Suprapubic skin (tissue), 4 donors: ENCODE data around the gene CCSER1. TPM values are rescaled to one million over a fixed set of nuclear protein-coding genes. Genes with fewer than 3 reads are reported as not detected.

ENCODE experiments used
- DNase-seq, 2 donors: peaks; one replicate each; pipeline ENCODE4 v3.0.0-alpha.2; 2019; ENCODE audit warnings: low spot score in 2 of 2
- H3K27ac ChIP-seq: fragments of 200-600 bp; sonication (generic); one replicate; pipeline ENCODE4 v1.5.1; 2019
- H3K27me3 ChIP-seq: fragments of 200-600 bp; sonication (generic); one replicate; pipeline ENCODE4 v1.5.1; 2019
- H3K36me3 ChIP-seq: fragments of 200-600 bp; sonication (generic); one replicate; pipeline ENCODE4 v1.5.1; 2019
- H3K4me1 ChIP-seq: fragments of 200-600 bp; sonication (generic); one replicate; pipeline ENCODE4 v1.5.1; 2019
- H3K4me3 ChIP-seq: fragments of 200-600 bp; sonication (generic); one replicate; pipeline ENCODE4 v1.5.1; 2019; ENCODE audit warnings: mild to moderate bottlenecking
- H3K9me3 ChIP-seq: fragments of 200-600 bp; sonication (generic); one replicate; pipeline ENCODE4 v1.5.1; 2019
- EP300 ChIP-seq: sonication (generic); formaldehyde crosslinking; IDR thresholded peaks from one replicate; pipeline ENCODE4 v1.6.1; 2017; ENCODE audit warnings: antibody characterized with exemption
- POLR2A ChIP-seq, 2 donors: fragments of 450-650 bp; IDR thresholded peaks; one replicate each; pipeline ENCODE4 v1.6.1; 2017; ENCODE audit warnings: antibody characterized with exemption in 2 of 2, mild to moderate bottlenecking in 2 of 2, moderate library complexity in 2 of 2
- POLR2AphosphoS5 ChIP-seq, 3 donors: sonication (generic); formaldehyde crosslinking; IDR thresholded peaks; one replicate each; pipeline ENCODE4 v1.6.1; 2017; ENCODE audit warnings: antibody characterized with exemption in 3 of 3
- WGBS: methylation state at CpG from one replicate; pipeline ENCODE4 v1.1.5; 2018; 5-methylcytosine and 5-hydroxymethylcytosine counted together
- total RNA-seq, 4 donors: library from RNA; depleted of rRNA; stranded (reverse); fragments of >200 nt; gene quantifications; one replicate each; pipeline ENCODE4 v1.1.0, GENCODE V29; 2016
- TF ChIP-seq, protein P1 (sequence below), 2 donors: fragments of 200-600 bp in 1 of 2; fragments of 450-650 bp in 1 of 2; sonication (generic) in 1 of 2; IDR thresholded peaks; one replicate each; pipeline ENCODE4 v1.5.1; 2016 to 2019; ENCODE audit warnings: antibody characterized with exemption in 2 of 2, mild to moderate bottlenecking in 1 of 2, moderate library complexity in 1 of 2

Gene CCSER1
- total RNA-seq, 4 donors from 2014 or later: 6.7 to 39.5 (median 11.8) TPM

DNA sequence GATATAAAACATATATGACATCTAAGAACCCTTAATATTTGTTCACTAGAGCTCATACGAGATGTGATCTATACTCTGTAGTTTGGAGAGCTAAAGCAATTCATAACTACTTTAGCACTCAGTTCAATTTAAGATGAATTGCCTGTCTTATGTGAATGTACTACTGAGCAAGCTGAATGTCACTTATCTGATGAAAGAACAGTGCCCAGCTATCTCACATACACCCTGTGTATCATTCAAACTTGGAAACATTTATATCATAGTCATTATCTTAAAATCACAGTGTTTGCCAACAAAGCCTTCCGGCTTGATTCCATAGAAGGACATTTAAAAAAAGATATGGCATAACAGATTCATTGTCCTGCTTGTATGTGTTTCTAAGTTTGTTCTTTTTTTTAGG lies 639.6 kb downstream of the CCSER1 start:
- no peaks in the 10 kb centered on the region for H3K4me1 ChIP-seq
- TF ChIP-seq EP300 (no peak), POLR2A (IDR thresholded peaks at IDR 0.05) (no peak), POLR2AphosphoS5 (IDR thresholded peaks at IDR 0.05) (no peak)
- TF ChIP-seq, protein P1, sequence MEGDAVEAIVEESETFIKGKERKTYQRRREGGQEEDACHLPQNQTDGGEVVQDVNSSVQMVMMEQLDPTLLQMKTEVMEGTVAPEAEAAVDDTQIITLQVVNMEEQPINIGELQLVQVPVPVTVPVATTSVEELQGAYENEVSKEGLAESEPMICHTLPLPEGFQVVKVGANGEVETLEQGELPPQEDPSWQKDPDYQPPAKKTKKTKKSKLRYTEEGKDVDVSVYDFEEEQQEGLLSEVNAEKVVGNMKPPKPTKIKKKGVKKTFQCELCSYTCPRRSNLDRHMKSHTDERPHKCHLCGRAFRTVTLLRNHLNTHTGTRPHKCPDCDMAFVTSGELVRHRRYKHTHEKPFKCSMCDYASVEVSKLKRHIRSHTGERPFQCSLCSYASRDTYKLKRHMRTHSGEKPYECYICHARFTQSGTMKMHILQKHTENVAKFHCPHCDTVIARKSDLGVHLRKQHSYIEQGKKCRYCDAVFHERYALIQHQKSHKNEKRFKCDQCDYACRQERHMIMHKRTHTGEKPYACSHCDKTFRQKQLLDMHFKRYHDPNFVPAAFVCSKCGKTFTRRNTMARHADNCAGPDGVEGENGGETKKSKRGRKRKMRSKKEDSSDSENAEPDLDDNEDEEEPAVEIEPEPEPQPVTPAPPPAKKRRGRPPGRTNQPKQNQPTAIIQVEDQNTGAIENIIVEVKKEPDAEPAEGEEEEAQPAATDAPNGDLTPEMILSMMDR (IDR thresholded peaks at IDR 0.05): no peak
- no peak overlapping the region for H3K4me3 ChIP-seq
- no peak for DNase-seq
- H3K27me3 ChIP-seq: no peaks in the 10 kb centered on the region
- H3K27ac ChIP-seq: no peak overlapping the region
- H3K36me3 ChIP-seq: no peaks in the 10 kb centered on the region
- no peaks in the 10 kb centered on the region for H3K9me3 ChIP-seq
- WGBS: 65% methylated on average over 2 of the region's 2 CpGs

DNA sequence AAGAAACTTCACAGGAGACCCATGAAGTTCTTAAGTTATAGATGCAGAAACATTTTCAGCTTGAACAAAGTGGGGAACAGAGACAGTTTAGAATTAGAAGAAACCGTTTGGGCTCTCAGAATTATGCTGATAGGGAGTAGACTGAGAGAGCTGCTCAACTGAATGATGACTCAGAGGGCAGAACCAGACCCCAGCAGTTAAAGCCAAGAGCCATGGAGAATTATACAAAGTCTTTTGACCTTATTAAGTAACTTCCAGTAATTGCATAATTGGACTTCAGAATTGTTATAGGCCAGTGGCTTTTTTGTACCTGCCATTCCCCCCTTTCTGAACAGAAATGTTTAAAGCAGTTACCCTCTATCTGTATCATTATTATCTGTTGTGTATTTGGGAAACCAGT lies 642.1 kb downstream of the CCSER1 start:
- Histone ChIP-seq H3K27me3 (no peaks in the 10 kb centered on the region), H3K36me3 (no peaks in the 10 kb centered on the region)
- 80% methylated on average over 1 of the region's 1 CpG for WGBS

DNA sequence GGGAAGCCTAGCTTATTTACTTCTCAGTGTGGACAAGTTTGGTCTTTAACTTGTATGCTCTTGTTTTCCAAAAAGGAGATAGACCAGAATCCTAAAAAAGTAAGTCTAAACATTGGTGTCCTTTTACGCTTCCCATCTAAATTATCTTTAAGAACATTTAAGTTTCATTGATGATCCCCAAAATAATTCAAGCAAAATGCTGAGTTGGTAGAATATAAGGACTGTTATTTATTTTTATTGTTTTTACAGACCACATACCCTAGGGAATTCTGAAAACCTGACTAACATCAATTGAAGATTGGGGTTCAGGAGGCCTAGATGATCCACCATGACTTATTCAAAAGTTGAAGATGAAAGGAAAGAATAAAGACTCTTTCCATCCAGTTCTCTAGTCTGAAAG lies 653.0 kb downstream of the CCSER1 start:
- Histone ChIP-seq H3K27me3 (no peaks in the 10 kb centered on the region), H3K27ac (no peak overlapping the region), H3K36me3 (no peaks in the 10 kb centered on the region), H3K4me1 (no peaks in the 10 kb centered on the region), H3K4me3 (no peak overlapping the region), H3K9me3 (no peaks in the 10 kb centered on the region)
- 96% methylated on average over 1 of the region's 1 CpG for WGBS
- TF ChIP-seq POLR2AphosphoS5 (IDR thresholded peaks at IDR 0.05) (no peak), EP300 (no peak), POLR2A (IDR thresholded peaks at IDR 0.05) (no peak)
- TF ChIP-seq, protein P1 (IDR thresholded peaks at IDR 0.05): no peak
- no peak for DNase-seq

More for the DNA sequence above, 642.1 kb downstream of the CCSER1 start:
- H3K9me3 ChIP-seq: no peaks in the 10 kb centered on the region
- TF ChIP-seq, protein P1 (IDR thresholded peaks at IDR 0.05): no peak
- no peak for TF ChIP-seq POLR2A (IDR thresholded peaks at IDR 0.05)
- TF ChIP-seq EP300: no peak
- H3K4me3 ChIP-seq: no peak overlapping the region
- no peak overlapping the region for H3K27ac ChIP-seq
- DNase-seq: no peak
- H3K4me1 ChIP-seq: no peaks in the 10 kb centered on the region

DNA sequence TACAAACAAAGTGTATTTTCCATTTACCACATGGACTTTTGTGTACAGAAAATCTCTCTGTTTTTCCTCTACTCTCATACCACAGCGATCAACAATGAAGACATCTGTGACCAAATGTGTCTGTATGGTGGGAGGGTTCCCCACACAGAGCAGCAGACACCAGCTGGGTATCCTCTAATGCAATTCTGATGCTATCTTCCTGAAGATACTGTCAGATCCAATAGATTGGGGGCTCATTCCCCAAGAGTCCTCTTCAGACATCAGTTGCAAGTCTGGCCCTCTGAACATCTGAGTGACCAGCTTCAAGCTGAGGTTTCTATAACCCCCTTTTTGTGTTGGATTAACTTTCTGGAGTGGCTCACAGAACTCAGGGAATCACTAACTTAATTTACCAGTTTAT lies 659.4 kb downstream of the CCSER1 start:
- Histone ChIP-seq H3K36me3 (no peaks in the 10 kb centered on the region), H3K4me1 (no peaks in the 10 kb centered on the region), H3K9me3 (no peaks in the 10 kb centered on the region), H3K27me3 (no peaks in the 10 kb centered on the region), H3K4me3 (no peak overlapping the region), H3K27ac (no peak overlapping the region)
- DNase-seq: no peak
- TF ChIP-seq, protein P1 (IDR thresholded peaks at IDR 0.05): no peak
- TF ChIP-seq POLR2A (IDR thresholded peaks at IDR 0.05) (no peak), EP300 (no peak), POLR2AphosphoS5 (IDR thresholded peaks at IDR 0.05) (no peak)
- 81% methylated on average over 1 of the region's 1 CpG for WGBS

DNA sequence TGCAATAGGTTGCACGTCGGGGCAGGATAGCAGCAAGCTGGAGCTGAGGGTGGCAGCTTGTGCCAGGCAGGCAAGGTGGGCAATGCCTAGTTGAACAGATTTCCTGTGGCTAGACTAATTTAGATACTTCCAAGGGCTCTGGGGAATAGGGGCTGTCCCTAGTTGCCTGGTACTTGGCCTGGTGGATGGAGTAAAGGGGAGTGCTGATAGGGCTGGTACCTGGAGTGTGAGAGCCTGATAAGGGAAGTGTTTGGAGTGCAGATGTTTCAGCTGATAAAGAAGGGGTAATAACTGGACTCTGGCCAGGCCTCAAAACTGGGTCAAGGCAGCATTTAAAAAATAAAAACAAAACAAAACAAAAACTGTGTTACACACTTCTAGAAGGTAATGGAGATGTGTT lies 665.5 kb downstream of the CCSER1 start:
- TF ChIP-seq POLR2AphosphoS5 (IDR thresholded peaks at IDR 0.05): no peak
- TF ChIP-seq POLR2A (IDR thresholded peaks at IDR 0.05): no peak
- TF ChIP-seq, protein P1 (IDR thresholded peaks at IDR 0.05): no peak
- no peak for TF ChIP-seq EP300
- peaks cover 6% of the 10 kb centered on the region for H3K9me3 ChIP-seq
- no peaks in the 10 kb centered on the region for H3K36me3 ChIP-seq
- WGBS: 89% methylated on average over 2 of the region's 2 CpGs
- no peaks in the 10 kb centered on the region for H3K27me3 ChIP-seq
- no peaks in the 10 kb centered on the region for H3K4me1 ChIP-seq
- no peak for DNase-seq
- no peak overlapping the region for H3K4me3 ChIP-seq
- no peak overlapping the region for H3K27ac ChIP-seq
